GM12865 (cell line): ENCODE results near the gene OR8B8.
"Not testable (repeated sequence)": the region's sequence is repeated elsewhere in the genome, so short reads cannot be mapped to it uniquely, and the experiment has no call there.

Experiments used
- DNase-seq: peaks from one replicate; pipeline ENCODE4 v3.0.0; 2010; ENCODE audit warnings: low read depth
- H3K4me3 ChIP-seq: 2 replicates; pipeline ENCODE4 v1.5.1; 2011; ENCODE audit warnings: mild to moderate bottlenecking, low read depth, low read length, control low read depth
- TF ChIP-seq, protein P1 (sequence below): IDR thresholded peaks from 2 replicates; pipeline ENCODE4 v1.5.1; 2011; ENCODE audit warnings: low read length, control low read depth, low read depth, inconsistent platforms; ENCODE audit not compliant: insufficient read depth; ENCODE audit errors: missing control alignments

Gene OR8B8

GRCh38 chr11:124463990-124464389 lies 18.5 kb upstream of the OR8B8 start:
- no peak overlapping the region for H3K4me3 ChIP-seq
- TF ChIP-seq, protein P1, sequence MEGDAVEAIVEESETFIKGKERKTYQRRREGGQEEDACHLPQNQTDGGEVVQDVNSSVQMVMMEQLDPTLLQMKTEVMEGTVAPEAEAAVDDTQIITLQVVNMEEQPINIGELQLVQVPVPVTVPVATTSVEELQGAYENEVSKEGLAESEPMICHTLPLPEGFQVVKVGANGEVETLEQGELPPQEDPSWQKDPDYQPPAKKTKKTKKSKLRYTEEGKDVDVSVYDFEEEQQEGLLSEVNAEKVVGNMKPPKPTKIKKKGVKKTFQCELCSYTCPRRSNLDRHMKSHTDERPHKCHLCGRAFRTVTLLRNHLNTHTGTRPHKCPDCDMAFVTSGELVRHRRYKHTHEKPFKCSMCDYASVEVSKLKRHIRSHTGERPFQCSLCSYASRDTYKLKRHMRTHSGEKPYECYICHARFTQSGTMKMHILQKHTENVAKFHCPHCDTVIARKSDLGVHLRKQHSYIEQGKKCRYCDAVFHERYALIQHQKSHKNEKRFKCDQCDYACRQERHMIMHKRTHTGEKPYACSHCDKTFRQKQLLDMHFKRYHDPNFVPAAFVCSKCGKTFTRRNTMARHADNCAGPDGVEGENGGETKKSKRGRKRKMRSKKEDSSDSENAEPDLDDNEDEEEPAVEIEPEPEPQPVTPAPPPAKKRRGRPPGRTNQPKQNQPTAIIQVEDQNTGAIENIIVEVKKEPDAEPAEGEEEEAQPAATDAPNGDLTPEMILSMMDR = no peak
- DNase-seq = no peak

GRCh38 chr11:124463324-124463723 lies 17.8 kb upstream of the OR8B8 start:
- no peak overlapping the region for H3K4me3 ChIP-seq
- DNase-seq = no peak
- TF ChIP-seq, protein P1 = no peak

DNA sequence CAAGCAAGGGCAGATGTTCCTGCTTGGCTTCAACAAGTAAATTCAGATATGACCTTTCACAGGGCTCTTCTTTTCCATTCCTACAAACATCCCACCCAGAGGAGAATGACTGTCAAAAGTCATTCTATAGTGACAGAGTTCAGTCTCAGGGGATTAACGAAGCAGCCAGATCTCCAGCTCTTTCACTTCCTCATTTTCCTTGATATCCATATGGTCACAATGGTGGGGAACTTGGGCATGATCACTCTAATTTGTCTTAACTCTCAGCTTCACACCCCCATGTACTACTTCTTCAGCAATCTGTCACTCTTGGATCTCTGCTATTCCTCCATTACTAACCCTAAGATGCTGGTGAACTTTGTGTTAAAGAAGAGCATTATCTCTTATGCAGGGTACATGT lies 15.0 kb upstream of the OR8B8 start:
- TF ChIP-seq, protein P1 = no peak

GRCh38 chr11:124459379-124459778 lies 13.9 kb upstream of the OR8B8 start:
- H3K4me3 ChIP-seq, DNase-seq: not testable (repeated sequence)

More for the DNA sequence above, 15.0 kb upstream of the OR8B8 start:
- no peak for DNase-seq
- H3K4me3 ChIP-seq = no peak overlapping the region

DNA sequence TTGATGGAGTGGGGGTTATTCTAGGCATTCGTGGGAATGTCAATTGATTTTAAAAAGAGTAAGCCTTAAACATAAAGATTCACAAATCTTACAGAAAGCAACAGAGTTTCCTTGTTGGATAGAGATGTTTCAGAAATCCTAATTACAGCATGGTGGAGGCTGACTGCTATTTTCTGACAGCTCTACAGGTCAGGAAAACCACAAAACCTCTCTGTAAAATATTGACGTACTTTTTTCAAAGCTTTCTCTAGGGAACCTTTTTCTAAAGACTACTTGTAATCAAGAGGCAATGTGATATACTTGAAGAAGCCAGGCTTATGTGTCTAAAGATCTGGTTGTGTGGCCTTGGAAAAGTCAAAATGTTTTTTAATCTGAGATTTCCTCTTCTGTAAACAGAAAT lies 9.1 kb upstream of the OR8B8 start:
- DNase-seq = no peak
- no peak overlapping the region for H3K4me3 ChIP-seq
- TF ChIP-seq, protein P1 = no peak

DNA sequence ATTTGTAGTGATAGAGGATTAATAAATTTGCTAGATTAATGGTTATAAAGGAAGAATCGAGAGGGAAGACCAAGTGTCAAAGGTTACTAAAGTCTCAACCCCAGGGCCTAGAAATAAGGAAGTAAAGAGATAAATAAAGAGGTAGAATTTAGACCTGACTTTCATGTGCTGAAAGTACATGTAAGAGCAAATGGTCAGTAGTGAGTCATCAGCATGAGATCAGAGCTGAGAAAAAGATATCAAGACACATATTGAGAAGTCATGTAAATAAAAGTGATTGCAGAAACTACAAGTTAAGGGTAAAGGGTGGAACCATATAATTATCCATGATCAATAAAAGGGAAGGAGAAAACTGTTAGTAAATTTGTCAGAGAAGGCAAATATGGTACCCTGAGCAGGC lies 1.4 kb upstream of the OR8B8 start:
- TF ChIP-seq, protein P1 = no peak
- no peak overlapping the region for H3K4me3 ChIP-seq
- no peak for DNase-seq

DNA sequence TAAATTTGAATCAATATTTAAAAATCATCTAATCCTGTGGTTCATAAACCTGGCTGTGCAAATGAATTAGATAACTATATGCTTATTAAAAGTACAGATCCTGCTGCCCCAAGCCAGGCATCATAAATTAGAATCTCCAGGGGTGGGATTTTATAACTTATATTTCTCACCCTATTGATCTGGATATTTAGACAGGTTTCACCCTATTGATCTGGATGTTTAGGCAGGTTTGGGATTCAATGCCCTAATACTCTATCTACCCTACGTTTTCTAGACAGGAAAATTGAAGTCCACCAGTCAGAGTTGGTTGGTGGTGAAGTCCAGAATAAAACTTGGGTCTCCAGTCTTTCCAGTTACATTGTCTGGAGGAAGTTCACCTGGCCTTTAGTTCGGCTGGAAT lies 2.6 kb downstream of the OR8B8 start:
- no peak for DNase-seq
- H3K4me3 ChIP-seq = no peak overlapping the region
- TF ChIP-seq, protein P1 = no peak
